ENCODE measurements around the gene PHF24. TPM values are rescaled to one million over a fixed set of nuclear protein-coding genes. Genes with fewer than 3 reads are reported as not detected.
A peak's percentile ranks its signal among the peaks of the same experiment; 100 is the strongest.

The PHF24 gene
- total RNA-seq, 1 experiment from 2014 or later: not detected

GRCh38 chr9:34991607-34992375, 33.7 kb downstream of the PHF24 start:
- Histone ChIP-seq H3K4me3 (ENCODE audit: low read length) (no peak overlapping the region), H3K27me3 (ENCODE audit: low read length) (no peaks in the 10 kb centered on the region), H2AFZ (ENCODE audit: low read length) (no peak overlapping the region), H3K36me3 (ENCODE audit: insufficient read depth, low read length) (no peaks in the 10 kb centered on the region), H3K4me2 (ENCODE audit: low read depth, low read length, poor library complexity, severe bottlenecking) (no peak overlapping the region), H3K9me2 (replicated peaks; ENCODE audit: insufficient read depth, low read length) (no peaks in the 10 kb centered on the region), H3K27ac (ENCODE audit: low read length) (no peak overlapping the region), H3K4me1 (ENCODE audit: low read length) (peaks cover 31% of the 10 kb centered on the region), H3K9ac (ENCODE audit: low read length) (no peak overlapping the region), H3K9me3 (ENCODE audit: low read length) (no peaks in the 10 kb centered on the region), H3K79me2 (ENCODE audit: low read length) (no peaks in the 10 kb centered on the region), H4K20me1 (ENCODE audit: insufficient read depth, low read depth, low read length) (peaks cover 9% of the 10 kb centered on the region; the same call in 1 of the 2 replicates)
- peak; percentile 55 for DNase-seq

- Histone ChIP-seq H2AFZ (ENCODE audit: low read length) (no peak overlapping the region), H3K9me2 (replicated peaks; ENCODE audit: insufficient read depth, low read length) (no peaks in the 10 kb centered on the region), H3K27ac (ENCODE audit: low read length) (no peak overlapping the region), H3K79me2 (ENCODE audit: low read length) (no peaks in the 10 kb centered on the region), H3K4me2 (ENCODE audit: low read depth, low read length, poor library complexity, severe bottlenecking) (no peak overlapping the region), H3K9me3 (ENCODE audit: low read length) (no peaks in the 10 kb centered on the region), H3K36me3 (ENCODE audit: insufficient read depth, low read length) (no peaks in the 10 kb centered on the region), H3K27me3 (ENCODE audit: low read length) (no peaks in the 10 kb centered on the region), H4K20me1 (ENCODE audit: insufficient read depth, low read depth, low read length) (peaks cover 9% of the 10 kb centered on the region; the same call in 1 of the 2 replicates), H3K4me3 (ENCODE audit: low read length) (no peak overlapping the region), H3K9ac (ENCODE audit: low read length) (no peak overlapping the region), H3K4me1 (ENCODE audit: low read length) (peaks cover 25% of the 10 kb centered on the region)
- DNase-seq: no peak
These were observed 34.4 kb downstream of the PHF24 start for GRCh38 chr9:34992376-34992951.

- no peaks in the 10 kb centered on the region for H3K79me2 ChIP-seq (ENCODE audit: low read length)
- no peak overlapping the region for H3K4me2 ChIP-seq (ENCODE audit: low read depth, low read length, poor library complexity, severe bottlenecking)
- no peaks in the 10 kb centered on the region for H3K27me3 ChIP-seq (ENCODE audit: low read length)
- H3K4me3 ChIP-seq (ENCODE audit: low read length): no peak overlapping the region
- no peaks in the 10 kb centered on the region for H3K9me3 ChIP-seq (ENCODE audit: low read length)
- no peak overlapping the region for H2AFZ ChIP-seq (ENCODE audit: low read length)
- no peaks in the 10 kb centered on the region for H3K36me3 ChIP-seq (ENCODE audit: insufficient read depth, low read length)
- H3K9me2 ChIP-seq (replicated peaks; ENCODE audit: insufficient read depth, low read length): no peaks in the 10 kb centered on the region
- no peak overlapping the region for H3K27ac ChIP-seq (ENCODE audit: low read length)
- H3K4me1 ChIP-seq (ENCODE audit: low read length): peaks cover 18% of the 10 kb centered on the region
- DNase-seq: no peak
- H3K9ac ChIP-seq (ENCODE audit: low read length): no peak overlapping the region
- peaks cover 9% of the 10 kb centered on the region; the same call in 1 of the 2 replicates for H4K20me1 ChIP-seq (ENCODE audit: insufficient read depth, low read depth, low read length)
These were observed 35.6 kb downstream of the PHF24 start for GRCh38 chr9:34993502-34994259.

- Histone ChIP-seq H4K20me1 (ENCODE audit: insufficient read depth, low read depth, low read length) (peaks cover 9% of the 10 kb centered on the region; the same call in 1 of the 2 replicates), H3K27ac (ENCODE audit: low read length) (no peak overlapping the region), H2AFZ (ENCODE audit: low read length) (no peak overlapping the region), H3K4me2 (ENCODE audit: low read depth, low read length, poor library complexity, severe bottlenecking) (no peak overlapping the region), H3K36me3 (ENCODE audit: insufficient read depth, low read length) (no peaks in the 10 kb centered on the region), H3K79me2 (ENCODE audit: low read length) (no peaks in the 10 kb centered on the region), H3K9ac (ENCODE audit: low read length) (no peak overlapping the region), H3K4me1 (ENCODE audit: low read length) (peaks cover 13% of the 10 kb centered on the region), H3K9me2 (replicated peaks; ENCODE audit: insufficient read depth, low read length) (no peaks in the 10 kb centered on the region), H3K27me3 (ENCODE audit: low read length) (no peaks in the 10 kb centered on the region), H3K4me3 (ENCODE audit: low read length) (no peak overlapping the region), H3K9me3 (ENCODE audit: low read length) (no peaks in the 10 kb centered on the region)
- no peak for DNase-seq
These were observed 36.3 kb downstream of the PHF24 start for GRCh38 chr9:34994260-34994899.

- Histone ChIP-seq H3K9me2 (replicated peaks; ENCODE audit: insufficient read depth, low read length) (no peaks in the 10 kb centered on the region), H3K27me3 (ENCODE audit: low read length) (no peaks in the 10 kb centered on the region), H3K4me1 (ENCODE audit: low read length) (peaks cover 12% of the 10 kb centered on the region), H3K79me2 (ENCODE audit: low read length) (no peaks in the 10 kb centered on the region), H2AFZ (ENCODE audit: low read length) (no peak overlapping the region), H3K4me3 (ENCODE audit: low read length) (no peak overlapping the region), H3K9ac (ENCODE audit: low read length) (no peak overlapping the region), H3K9me3 (ENCODE audit: low read length) (no peaks in the 10 kb centered on the region), H3K36me3 (ENCODE audit: insufficient read depth, low read length) (no peaks in the 10 kb centered on the region), H3K27ac (ENCODE audit: low read length) (no peak overlapping the region), H3K4me2 (ENCODE audit: low read depth, low read length, poor library complexity, severe bottlenecking) (no peak overlapping the region), H4K20me1 (ENCODE audit: insufficient read depth, low read depth, low read length) (peaks cover 9% of the 10 kb centered on the region; the same call in 1 of the 2 replicates)
- DNase-seq: no peak
These were observed 37.0 kb downstream of the PHF24 start for GRCh38 chr9:34994900-34995669.

GRCh38 chr9:34995670-34996060, 37.6 kb downstream of the PHF24 start:
- Histone ChIP-seq H3K9me3 (ENCODE audit: low read length) (no peaks in the 10 kb centered on the region), H3K79me2 (ENCODE audit: low read length) (no peaks in the 10 kb centered on the region), H2AFZ (ENCODE audit: low read length) (no peak overlapping the region), H3K4me3 (ENCODE audit: low read length) (no peak overlapping the region), H3K4me2 (ENCODE audit: low read depth, low read length, poor library complexity, severe bottlenecking) (no peak overlapping the region), H3K27me3 (ENCODE audit: low read length) (no peaks in the 10 kb centered on the region), H3K9ac (ENCODE audit: low read length) (no peak overlapping the region), H3K9me2 (replicated peaks; ENCODE audit: insufficient read depth, low read length) (no peaks in the 10 kb centered on the region), H3K4me1 (ENCODE audit: low read length) (peaks cover 7% of the 10 kb centered on the region), H3K36me3 (ENCODE audit: insufficient read depth, low read length) (no peaks in the 10 kb centered on the region), H3K27ac (ENCODE audit: low read length) (no peak overlapping the region), H4K20me1 (ENCODE audit: insufficient read depth, low read depth, low read length) (peaks cover 9% of the 10 kb centered on the region; the same call in 1 of the 2 replicates)
- no peak for DNase-seq

- Histone ChIP-seq H4K20me1 (ENCODE audit: insufficient read depth, low read depth, low read length) (0 out of 2 replicates have a peak, but pooled peaks cover 3% of the 10 kb centered on the region), H3K9me2 (replicated peaks; ENCODE audit: insufficient read depth, low read length) (no peaks in the 10 kb centered on the region), H3K36me3 (ENCODE audit: insufficient read depth, low read length) (no peaks in the 10 kb centered on the region), H3K9ac (ENCODE audit: low read length) (no peak overlapping the region), H3K4me1 (ENCODE audit: low read length) (no peaks in the 10 kb centered on the region; the same call in 1 of the 2 replicates), H2AFZ (ENCODE audit: low read length) (no peak overlapping the region), H3K4me3 (ENCODE audit: low read length) (no peak overlapping the region), H3K79me2 (ENCODE audit: low read length) (no peaks in the 10 kb centered on the region), H3K27ac (ENCODE audit: low read length) (no peak overlapping the region), H3K9me3 (ENCODE audit: low read length) (no peaks in the 10 kb centered on the region), H3K4me2 (ENCODE audit: low read depth, low read length, poor library complexity, severe bottlenecking) (no peak overlapping the region), H3K27me3 (ENCODE audit: low read length) (no peaks in the 10 kb centered on the region)
- DNase-seq: no peak
These were observed 38.3 kb downstream of the PHF24 start for GRCh38 chr9:34996181-34996904.

Measured in Karpas-422 (cell line).